ENCODE results near the gene FAM163B.

Gene FAM163B

GRCh38 chr9:133553973-133554713 lies 55.0 kb downstream of the FAM163B start:
- H3K36me3 ChIP-seq: no peaks in the 10 kb centered on the region
- no peak overlapping the region for H3K27ac ChIP-seq
- H3K4me1 ChIP-seq: peaks cover 0 to 14% (median 6%) of the 10 kb centered on the region in 4 donors
- no peaks in the 10 kb centered on the region for H3K9me3 ChIP-seq
- no peak overlapping the region for H3K4me3 ChIP-seq
- intact Hi-C loops (cut with DNase I; ENCODE audit: low total_unique reads): no loop called here
- H3K27me3 ChIP-seq: peaks cover 0 to 29% of the 10 kb centered on the region in 2 donors
- no peak for DNase-seq
- TF ChIP-seq, protein P1, sequence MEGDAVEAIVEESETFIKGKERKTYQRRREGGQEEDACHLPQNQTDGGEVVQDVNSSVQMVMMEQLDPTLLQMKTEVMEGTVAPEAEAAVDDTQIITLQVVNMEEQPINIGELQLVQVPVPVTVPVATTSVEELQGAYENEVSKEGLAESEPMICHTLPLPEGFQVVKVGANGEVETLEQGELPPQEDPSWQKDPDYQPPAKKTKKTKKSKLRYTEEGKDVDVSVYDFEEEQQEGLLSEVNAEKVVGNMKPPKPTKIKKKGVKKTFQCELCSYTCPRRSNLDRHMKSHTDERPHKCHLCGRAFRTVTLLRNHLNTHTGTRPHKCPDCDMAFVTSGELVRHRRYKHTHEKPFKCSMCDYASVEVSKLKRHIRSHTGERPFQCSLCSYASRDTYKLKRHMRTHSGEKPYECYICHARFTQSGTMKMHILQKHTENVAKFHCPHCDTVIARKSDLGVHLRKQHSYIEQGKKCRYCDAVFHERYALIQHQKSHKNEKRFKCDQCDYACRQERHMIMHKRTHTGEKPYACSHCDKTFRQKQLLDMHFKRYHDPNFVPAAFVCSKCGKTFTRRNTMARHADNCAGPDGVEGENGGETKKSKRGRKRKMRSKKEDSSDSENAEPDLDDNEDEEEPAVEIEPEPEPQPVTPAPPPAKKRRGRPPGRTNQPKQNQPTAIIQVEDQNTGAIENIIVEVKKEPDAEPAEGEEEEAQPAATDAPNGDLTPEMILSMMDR (IDR thresholded peaks at IDR 0.05): no peak

DNA sequence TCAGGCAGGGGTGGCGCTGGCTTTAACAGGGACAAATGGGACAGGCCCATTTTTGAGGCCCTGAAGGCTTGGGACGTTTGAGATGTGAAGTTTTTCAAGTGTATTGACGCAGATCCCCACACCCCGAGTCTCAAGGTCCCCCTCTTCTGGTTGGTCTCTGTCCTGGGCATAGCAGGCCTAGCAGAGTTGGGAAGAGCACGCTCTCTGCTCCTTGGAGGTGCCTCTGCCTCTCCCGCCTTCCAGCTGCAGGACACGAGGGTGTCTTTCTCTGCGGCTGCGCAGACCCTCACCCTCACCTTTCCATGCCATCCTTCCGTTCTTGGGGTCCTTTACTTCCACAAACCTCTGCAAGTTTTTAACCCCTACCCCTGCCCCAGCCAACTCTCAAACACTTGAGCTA lies 56.1 kb downstream of the FAM163B start:
- TF ChIP-seq, protein P1 (IDR thresholded peaks at IDR 0.05): no peak
- no peaks in the 10 kb centered on the region for H3K9me3 ChIP-seq
- no peak overlapping the region for H3K4me3 ChIP-seq
- intact Hi-C loops (cut with DNase I; ENCODE audit: low total_unique reads): no loop called here
- H3K27ac ChIP-seq: no peak overlapping the region
- H3K27me3 ChIP-seq: peaks cover 0 to 29% of the 10 kb centered on the region in 2 donors
- H3K4me1 ChIP-seq: peaks cover 0 to 4% (median 2%) of the 10 kb centered on the region in 4 donors
- H3K36me3 ChIP-seq: no peaks in the 10 kb centered on the region
- no peak for DNase-seq

DNA sequence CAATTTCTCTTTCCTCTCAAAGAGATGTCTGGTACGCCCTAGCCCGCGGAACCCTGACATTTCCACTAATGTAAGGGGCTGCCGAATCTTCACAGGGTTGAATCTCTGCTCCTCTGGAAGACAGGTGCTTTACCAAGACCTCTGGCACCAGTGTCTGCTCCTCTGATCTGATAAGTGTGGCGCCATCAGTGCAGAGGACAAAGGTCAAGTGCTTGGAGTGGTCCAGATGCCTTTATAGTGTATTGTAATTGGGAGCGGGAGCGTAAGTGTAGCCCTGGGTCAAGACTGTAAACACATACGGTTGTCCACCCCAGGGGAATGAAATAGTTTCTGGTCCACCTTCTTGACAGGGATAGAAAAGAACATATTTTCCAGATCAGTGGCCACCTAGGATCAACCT lies 57.0 kb downstream of the FAM163B start:
- intact Hi-C loops (cut with DNase I; ENCODE audit: low total_unique reads): no loop called here
- Histone ChIP-seq H3K4me1 (no peaks in the 10 kb centered on the region), H3K4me3 (no peak overlapping the region), H3K9me3 (no peaks in the 10 kb centered on the region), H3K27ac (no peak overlapping the region), H3K36me3 (no peaks in the 10 kb centered on the region), H3K27me3 (peaks cover 0 to 23% of the 10 kb centered on the region in 2 donors)
- no peak for DNase-seq
- TF ChIP-seq, protein P1 (IDR thresholded peaks at IDR 0.05): no peak

- Histone ChIP-seq H3K4me1 (no peaks in the 10 kb centered on the region), H3K4me3 (no peak overlapping the region), H3K9me3 (no peaks in the 10 kb centered on the region), H3K27me3 (peaks cover 0 to 17% of the 10 kb centered on the region in 2 donors), H3K36me3 (no peaks in the 10 kb centered on the region), H3K27ac (no peak overlapping the region)
- TF ChIP-seq, protein P1 (IDR thresholded peaks at IDR 0.05): no peak
- intact Hi-C loops (cut with DNase I; ENCODE audit: low total_unique reads): no loop called here
- DNase-seq: no peak
Measured at GRCh38 chr9:133551446-133551845, 57.7 kb downstream of the FAM163B start.

- H3K36me3 ChIP-seq: no peaks in the 10 kb centered on the region
- no peak overlapping the region for H3K27ac ChIP-seq
- H3K27me3 ChIP-seq: no peaks in the 10 kb centered on the region
- H3K4me3 ChIP-seq: no peak overlapping the region
- DNase-seq: no peak
- intact Hi-C loops (cut with DNase I; ENCODE audit: low total_unique reads): no loop called here
- H3K4me1 ChIP-seq: no peaks in the 10 kb centered on the region
- H3K9me3 ChIP-seq: no peaks in the 10 kb centered on the region
- TF ChIP-seq, protein P1 (IDR thresholded peaks at IDR 0.05): no peak
Measured at GRCh38 chr9:133547116-133547515, 62.1 kb downstream of the FAM163B start.
